ENCODE measurements around the gene CASS4. TPM values are rescaled to one million over a fixed set of nuclear protein-coding genes. Genes with fewer than 3 reads are reported as not detected.

The CASS4 gene
- total and polyA plus RNA-seq, 9 of the 15 experiments (the other 6 are each of a cell fraction or from before 2014, with no cell fraction given): 8.1 to 53.8 (median 26.7) TPM

DNA sequence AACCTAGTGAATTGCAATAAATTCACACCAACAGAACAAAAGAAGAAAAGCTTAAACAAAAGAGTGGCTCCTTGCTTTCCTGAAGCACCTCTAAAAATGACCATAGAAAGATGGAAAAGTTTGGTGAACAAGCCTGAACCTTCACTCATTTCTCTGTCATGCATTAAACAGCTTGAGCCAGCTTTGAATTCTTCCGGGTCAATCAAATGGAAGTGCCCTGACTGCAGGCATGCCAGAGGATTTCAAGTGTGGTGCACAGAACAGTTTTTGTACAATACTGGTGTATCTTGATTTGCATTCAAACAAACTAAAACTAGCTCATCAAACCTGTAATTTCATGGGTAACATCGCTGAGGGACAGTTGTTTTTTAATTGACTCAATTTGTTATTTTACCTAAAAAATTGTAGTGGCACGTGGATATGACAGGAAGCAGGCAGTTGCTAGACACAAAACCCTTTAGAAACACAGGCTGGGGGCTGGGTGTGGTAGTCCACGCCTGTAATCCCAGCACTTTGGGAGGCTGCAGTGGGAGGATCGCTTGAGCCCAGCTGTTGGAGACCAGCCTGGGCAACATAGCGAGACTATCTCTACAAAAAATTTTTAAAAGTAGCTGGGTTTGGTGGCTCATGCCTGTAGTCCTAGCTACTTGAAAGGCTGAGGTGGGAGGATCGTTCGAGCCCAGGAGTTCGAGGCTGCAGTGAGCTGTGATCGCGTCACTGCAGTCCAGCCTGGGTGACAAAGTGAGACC lies 9.1 kb downstream of the CASS4 start (continued):
- TF ChIP-seq MGA (IDR thresholded peaks at IDR 0.05): 0 out of 2 replicates have a peak, but pooled peaks have one; percentile 27
- peak; percentile 47; the same call in 1 of the 2 replicates for TF ChIP-seq ZNF592 (IDR thresholded peaks at IDR 0.05)
- TF ChIP-seq, protein P1, sequence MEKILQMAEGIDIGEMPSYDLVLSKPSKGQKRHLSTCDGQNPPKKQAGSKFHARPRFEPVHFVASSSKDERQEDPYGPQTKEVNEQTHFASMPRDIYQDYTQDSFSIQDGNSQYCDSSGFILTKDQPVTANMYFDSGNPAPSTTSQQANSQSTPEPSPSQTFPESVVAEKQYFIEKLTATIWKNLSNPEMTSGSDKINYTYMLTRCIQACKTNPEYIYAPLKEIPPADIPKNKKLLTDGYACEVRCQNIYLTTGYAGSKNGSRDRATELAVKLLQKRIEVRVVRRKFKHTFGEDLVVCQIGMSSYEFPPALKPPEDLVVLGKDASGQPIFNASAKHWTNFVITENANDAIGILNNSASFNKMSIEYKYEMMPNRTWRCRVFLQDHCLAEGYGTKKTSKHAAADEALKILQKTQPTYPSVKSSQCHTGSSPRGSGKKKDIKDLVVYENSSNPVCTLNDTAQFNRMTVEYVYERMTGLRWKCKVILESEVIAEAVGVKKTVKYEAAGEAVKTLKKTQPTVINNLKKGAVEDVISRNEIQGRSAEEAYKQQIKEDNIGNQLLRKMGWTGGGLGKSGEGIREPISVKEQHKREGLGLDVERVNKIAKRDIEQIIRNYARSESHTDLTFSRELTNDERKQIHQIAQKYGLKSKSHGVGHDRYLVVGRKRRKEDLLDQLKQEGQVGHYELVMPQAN (IDR thresholded peaks at IDR 0.05; ENCODE audit: borderline replicate concordance): peak; percentile 35; the same call in 1 of the 2 replicates
- TF ChIP-seq CHD4 (IDR thresholded peaks at IDR 0.05; ENCODE audit: insufficient read depth, insufficient replicate concordance, low read depth, low read length, poor library complexity, severe bottlenecking): no peak
- TF ChIP-seq XRCC5 (IDR thresholded peaks at IDR 0.05; ENCODE audit: low read depth, low read length): no peak
